GM12891 (cell line): ENCODE results near the gene SIGLEC9.

Source experiments
- POLR2A ChIP-seq: IDR thresholded peaks from 2 replicates; pipeline ENCODE4 v1.6.1; 2011; ENCODE audit warnings: low read depth, low read length, control low read depth
- POLR2AphosphoS5 ChIP-seq: IDR thresholded peaks from 2 replicates; pipeline ENCODE4 v1.6.1; 2011; ENCODE audit warnings: low read depth, low read length, control low read depth
- TAF1 ChIP-seq: IDR thresholded peaks from 2 replicates; pipeline ENCODE4 v1.6.1; 2011; ENCODE audit warnings: low read depth, low read length, control low read depth

DNA sequence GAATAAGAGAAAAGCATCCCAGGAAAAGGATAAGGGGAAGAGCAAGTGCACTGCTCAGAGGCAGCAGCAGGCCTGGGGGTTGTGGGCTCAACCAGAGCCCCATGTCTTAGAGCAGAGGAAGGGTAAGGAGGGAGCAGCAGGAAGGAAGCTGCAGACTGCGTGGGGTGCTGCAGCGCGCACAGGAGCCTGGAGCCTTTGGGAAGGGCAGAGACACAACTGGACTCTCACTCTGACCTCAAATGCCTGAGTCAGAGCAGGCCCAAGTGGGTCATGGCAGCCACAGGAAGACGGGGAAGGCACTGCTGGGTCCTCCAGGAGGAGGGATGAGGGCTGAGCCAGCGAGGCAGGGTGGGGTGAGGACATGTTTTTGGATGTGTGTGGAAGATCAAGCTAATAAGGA lies 49.0 kb downstream of the SIGLEC9 start:
- no peak for TF ChIP-seq POLR2AphosphoS5
- TF ChIP-seq POLR2A: no peak
- TF ChIP-seq TAF1: no peak
